ENCODE results near the gene COL5A1.

Gene COL5A1

DNA sequence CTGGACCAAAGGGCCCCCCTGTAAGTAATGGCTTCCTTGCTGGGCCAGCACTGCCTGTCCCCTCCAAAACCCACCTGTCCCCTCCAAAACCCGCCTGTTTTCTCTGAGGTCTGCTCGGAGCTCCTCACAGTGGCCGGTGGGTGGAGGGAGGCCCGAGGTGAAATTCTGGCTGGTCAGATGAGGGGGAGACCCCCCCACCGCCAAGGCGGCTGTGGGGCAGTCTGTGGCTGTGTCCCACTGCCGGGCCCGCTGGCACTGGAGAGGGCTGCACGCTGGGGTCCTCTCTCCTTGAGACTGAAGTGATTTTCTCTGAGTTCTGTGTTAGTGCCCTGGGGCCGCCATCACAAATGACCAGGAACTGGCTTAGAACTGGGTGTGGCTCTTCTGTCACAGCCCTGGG lies 155.3 kb downstream of the COL5A1 start:
- no peak for DNase-seq

DNA sequence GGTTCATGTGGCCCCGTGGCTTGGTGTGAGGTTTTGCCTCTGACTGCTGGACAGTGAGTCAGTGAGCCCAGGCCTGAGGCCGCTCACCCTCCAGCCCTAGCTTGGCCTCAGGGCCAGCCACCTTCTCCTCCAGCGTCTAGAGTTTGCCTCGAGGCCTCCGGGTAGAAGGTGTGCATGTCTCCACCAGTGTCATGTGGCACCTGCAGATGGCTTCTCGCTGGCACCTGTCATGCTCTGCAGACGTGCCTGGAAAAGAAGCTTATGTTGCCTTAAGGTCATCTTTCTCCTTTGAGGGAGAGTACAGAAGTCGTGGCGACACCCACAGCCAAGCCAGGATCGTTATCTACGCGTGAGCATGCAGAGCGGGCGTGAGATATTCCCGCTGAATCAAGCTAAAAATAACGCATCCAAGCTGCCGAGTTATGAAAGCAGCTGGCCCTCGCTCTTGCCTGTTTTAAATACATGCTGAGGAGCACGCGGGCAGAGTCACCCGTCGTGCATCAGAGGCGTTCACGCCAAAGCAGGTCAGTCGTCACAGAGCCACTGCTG lies 159.3 kb downstream of the COL5A1 start:
- DNase-seq: no peak

DNA sequence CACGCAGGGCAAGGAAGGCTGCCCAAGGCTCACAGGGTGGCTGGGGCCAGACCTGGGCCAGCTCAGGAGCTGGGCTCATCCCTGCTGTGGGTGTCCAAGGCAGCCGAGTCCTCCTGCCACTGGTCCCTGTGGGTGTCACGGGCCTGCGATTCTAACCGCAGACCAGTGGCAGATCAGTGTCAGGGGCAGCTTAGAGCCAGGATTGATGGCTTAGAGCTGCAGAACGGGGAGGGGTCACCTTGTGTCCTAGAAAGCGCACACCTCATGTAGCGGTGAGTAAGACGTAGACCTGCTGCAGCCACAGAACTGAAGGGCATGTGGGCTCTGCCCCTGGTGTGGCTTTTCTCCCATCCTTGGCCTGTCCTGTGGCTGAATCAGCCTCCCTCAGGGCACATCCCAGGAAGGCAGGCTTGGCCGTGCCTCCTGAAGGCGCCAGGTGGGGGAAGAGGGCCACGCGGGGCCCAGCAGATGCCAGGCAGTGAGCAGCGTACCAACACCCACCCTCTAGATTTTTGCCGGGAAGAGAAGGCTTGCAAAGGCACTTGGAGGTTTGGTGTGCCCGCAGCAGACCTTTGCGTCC lies 160.7 kb downstream of the COL5A1 start:
- DNase-seq: no peak

DNA sequence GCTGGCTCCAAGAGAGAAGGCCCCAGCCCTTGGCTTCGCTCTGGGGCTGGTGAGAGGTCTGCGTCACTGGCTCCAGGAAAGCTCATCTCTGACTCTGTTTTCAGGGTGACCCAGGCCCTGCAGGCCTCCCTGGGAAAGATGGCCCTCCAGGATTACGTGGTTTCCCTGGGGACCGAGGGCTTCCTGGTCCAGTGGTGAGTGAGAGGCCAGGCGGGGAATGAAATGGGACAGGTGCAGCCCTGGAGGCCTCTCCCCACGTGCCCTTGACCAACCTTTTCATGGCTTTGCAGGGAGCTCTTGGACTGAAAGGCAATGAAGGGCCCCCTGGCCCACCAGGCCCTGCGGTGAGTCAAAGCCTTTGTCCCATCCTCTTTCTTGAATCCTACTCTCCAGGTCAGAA lies 163.3 kb downstream of the COL5A1 start:
- no peak for DNase-seq

DNA sequence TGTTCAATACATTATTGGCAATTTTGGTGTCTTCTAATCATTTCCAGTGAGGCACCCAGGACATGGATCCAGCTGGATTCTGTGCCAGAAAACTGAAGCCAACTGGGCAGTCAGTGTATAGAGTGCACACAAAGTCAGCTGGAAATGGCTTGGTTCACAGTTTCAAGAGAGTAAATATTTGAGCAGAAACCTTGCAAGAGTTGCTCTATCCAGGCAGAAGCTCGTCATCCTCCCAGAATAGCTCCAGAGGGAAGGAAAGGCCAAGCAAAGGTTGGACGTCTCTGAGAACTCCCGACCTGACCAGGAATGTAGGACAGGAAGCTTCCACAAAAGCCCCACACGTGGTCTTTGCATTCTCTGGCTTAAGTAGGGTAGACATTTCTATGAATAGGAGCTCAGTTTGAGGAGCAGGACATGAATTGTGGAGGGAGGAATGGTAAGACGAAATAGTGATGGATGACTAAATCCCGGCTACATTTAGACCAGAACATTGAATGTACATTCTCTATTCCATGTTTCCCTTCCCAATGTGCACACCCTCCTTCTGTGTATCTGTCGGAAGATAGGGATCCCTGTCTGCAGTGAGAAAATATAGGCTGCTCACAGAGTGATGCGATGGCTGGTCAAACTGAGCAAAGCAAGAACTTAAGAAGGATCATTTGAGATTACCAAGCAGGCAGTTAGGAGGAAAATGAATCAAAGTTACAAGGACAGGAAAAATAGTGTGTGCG lies 166.3 kb downstream of the COL5A1 start:
- DNase-seq: no peak

DNA sequence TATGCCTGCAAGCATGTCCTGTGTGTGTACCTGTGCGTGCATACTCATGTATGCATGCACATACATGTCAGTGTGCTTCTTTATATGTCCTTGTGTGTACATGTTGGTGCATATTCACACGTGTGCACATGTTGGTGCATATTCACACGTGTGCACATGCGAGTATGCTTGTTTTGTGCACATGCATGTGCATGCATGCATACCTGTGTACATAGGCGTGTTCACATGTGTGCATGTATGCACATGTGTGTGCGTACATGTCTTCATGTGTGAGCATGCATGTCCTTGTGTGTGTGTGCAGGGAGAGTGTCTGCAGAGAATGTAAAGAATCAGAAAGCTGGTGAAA lies 166.8 kb downstream of the COL5A1 start:
- DNase-seq: no peak

DNA sequence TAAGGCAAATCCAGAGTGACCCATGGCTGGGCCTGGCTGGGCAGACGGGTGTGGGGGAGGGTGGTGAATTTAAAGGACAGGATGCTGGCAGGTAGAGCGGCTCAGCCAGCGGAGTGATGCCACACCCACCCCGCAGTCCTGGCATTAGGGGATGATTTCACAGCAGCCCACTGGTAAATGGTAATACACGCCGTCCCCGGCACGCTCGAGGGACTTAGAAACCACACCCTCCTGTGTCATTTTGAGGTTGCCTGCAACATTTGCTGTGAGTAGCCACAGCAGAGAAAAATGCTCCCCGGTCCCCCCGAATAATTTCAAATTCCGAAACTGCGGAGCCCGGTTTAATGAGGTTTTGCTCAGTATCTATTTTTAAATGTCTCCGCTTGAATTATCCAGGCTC lies 167.7 kb downstream of the COL5A1 start:
- DNase-seq: no peak

DNA sequence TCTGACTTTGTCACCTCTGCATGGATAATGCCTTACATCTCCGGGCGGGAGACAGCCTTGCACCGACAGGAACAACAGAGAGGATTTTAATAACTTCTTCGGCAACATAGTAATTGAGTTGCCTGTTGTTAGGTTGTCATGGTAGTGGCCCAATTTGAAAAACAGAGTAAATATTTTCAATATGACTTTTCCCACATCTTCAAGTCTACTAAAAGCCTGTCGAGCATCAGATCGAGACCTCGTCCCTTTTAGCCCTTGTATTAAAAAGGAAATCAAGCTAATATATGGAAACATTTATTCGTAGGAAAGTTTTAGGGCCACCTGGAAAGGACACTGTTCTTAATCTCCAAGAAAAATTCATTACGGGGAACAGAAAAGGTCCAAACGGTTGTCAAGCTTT lies 168.2 kb downstream of the COL5A1 start:
- no peak for DNase-seq

DNA sequence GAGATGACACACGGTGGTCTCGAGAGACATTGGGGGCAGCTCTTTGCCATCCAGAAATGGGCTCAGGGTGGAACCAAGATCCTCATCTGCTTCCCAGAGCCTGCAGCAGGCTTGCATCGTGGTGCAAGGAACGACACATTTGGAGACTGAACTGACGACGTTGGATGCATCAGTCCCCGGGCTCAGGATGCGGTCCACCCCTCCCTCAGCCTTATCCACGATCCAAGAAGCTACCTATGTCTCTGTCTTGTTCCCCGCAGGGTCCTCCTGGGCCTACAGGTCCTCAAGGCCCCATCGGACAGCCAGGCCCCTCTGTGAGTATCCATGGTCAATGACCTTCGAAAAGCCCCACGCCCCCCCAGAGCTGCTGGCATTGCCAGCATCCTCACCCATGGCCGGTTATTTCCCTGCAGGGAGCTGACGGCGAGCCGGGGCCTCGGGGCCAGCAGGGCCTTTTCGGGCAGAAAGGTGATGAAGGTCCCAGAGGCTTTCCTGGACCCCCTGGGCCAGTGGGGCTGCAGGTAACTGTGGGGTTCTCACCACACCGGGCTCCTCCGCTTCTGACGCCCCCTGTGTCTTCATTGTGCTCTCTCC lies 169.6 kb downstream of the COL5A1 start:
- no peak for DNase-seq

DNA sequence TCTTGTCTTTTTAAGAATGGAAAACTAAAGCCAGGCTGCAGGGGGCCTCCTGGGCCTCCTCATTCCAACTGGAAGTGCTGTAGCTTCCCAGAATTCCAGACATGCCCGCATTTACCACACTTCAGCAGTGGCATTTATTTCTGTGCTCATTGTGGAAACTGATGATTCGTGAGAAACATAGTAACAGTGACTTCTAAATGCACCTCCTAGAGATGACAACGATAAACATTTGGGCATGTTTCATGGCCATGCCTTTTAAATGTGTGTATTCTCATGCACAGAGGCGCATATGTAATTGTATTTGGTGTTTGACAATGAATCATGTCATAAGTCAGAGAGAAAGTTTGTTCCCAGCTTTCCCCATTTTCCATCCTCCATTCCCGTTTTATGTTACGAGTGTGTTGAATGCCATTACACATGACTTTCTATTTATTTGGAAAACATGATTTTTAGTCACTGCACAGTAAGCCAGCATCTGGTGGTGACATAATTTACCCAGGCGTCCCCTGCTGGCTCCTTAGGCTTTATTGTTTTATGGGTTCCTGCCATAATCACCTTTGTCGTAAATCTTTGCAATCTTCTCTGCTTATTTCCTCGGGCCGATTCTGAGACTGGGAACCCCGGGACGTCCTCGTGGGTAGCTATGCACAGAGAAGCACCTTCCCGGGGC lies 170.2 kb downstream of the COL5A1 start:
- DNase-seq: no peak

DNA sequence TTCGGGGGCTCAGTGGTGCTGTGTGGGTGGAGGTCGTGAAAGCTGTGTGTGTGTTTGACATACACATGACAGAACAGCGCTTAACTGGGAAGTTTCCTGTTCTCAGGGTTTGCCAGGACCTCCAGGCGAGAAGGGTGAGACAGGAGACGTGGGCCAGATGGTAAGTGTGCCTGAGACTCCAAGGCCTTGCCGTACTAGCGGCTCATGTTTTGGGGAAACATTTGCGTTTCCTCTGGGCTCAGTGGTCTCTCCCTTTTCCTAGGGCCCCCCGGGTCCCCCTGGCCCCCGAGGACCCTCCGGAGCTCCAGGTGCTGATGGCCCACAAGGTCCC lies 170.7 kb downstream of the COL5A1 start:
- DNase-seq: no peak

DNA sequence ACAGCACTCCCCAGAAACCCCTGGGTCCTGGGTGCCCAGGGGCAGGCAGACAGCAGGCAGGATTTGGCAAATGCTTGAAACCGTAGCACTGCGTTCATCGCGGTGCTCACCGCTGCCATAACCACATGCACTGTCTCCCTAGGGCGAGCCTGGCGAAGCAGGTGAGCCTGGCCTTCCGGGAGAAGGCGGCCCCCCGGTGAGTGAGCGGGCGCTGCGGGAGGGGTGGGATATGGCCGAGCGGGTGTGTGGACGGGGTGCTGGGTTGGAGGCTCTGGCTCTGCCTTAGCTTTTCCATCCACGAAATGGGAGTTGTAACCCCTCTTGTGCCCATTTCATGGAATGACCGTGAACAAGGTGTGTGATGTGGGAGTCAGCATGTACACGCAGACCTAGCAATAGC lies 172.2 kb downstream of the COL5A1 start:
- DNase-seq: no peak

DNA sequence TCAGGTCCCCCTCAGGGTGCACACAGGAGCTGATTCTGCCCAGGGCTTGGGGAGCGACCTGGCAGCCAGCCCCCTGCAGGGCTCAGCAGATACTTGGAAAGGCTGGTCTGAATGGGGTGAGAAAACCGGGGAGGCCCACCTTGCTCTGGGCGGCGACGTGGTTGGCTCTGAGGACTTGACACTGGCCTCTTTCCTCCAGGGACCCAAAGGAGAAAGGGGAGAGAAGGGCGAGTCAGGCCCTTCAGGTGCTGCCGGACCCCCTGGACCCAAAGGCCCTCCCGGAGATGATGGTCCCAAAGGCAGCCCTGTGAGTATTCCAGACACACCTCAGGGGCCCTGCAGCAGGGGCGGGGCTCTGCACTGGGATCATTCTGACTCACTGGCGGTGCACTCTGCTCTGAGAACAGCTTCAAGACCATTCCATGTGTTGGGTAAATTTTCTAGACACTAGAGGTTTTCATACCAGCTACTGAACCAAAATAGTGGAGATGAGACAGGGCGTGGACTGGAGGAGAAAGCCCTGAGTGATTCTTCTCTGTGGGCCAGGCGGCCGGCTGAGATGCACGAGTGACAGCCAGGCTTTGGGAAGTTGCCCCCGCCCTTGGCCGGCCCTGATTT lies 173.1 kb downstream of the COL5A1 start:
- DNase-seq: no peak

DNA sequence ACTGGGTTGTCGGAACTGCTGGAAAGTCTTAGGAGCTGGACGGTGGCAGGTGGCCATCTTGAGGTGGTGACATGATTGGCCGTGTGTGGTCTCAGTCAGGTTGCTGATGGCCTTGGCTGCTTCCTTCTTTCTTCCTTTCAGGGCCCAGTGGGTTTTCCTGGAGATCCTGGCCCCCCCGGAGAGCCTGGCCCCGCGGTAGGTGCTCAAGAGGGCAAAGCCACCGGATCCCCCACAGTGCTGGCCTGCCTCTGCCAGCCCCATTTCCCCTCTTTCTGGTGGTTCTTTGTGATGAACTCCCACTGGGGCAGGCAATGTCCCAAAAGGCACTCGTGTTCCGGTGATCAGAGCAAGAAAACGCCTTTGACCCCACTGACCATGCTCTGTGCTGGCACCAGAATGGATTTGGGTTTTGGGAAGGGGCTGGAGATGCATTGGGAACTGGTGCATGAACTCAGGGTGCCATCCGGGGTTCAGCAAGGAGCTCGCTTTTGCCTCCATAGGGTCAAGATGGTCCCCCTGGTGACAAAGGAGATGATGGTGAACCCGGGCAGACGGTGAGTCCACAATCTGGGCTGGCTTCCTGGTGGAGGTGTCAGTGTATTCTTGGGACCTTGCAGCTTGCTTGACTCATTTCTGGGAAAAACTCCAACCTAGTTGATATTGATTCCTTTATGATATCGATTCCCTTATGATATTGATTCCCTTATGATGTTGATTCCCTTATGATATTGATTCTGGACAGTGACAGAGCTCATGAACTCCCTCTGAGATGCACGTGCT lies 174.0 kb downstream of the COL5A1 start:
- no peak for DNase-seq

DNA sequence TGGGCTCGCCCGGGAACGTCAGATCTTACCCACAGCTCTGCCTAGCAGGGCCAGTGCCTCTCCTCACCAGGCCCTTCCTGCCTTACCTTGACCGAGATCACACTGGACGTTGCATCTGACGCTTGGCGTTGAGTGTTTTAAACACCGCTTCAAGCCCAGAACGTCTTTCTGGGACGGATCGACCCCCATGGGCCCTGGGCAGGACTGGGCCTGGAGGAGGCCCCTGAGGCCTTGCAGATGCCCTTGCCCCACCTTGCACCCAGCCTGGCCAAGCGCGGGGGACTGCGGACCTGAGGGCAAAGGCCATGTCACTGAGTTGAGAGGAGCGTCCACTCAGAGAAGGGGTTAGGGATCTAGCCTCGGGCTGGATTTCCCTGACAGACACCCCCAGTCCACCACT lies 174.7 kb downstream of the COL5A1 start:
- DNase-seq: no peak

DNA sequence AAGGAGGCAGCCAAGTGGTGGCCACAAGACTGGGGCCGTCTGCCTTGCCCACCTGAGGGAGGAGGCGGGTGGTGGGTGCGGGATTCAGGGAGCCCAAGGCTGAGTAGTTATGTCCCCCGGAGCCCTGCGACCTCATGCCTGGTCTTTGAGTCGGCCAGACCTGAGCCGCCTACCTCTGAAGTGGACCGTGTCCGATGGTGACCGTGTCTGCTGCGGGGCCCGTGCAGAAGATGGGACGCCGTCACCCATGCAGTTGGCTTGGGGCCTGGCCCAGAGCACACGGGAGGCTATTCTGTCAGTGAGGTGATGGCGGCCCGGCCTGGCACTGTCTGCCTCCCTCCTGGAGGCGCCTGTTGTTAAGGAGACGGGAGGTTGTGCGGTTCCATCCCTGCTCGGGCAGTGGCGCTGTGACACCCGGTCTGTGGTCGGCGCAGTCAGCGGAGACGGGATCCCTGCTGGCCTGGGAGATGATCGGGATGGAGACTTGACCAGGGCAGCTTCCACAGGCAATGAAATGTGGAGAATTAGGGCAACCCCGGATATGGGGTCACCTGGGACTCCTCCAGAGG lies 176.5 kb downstream of the COL5A1 start:
- no peak for DNase-seq

DNA sequence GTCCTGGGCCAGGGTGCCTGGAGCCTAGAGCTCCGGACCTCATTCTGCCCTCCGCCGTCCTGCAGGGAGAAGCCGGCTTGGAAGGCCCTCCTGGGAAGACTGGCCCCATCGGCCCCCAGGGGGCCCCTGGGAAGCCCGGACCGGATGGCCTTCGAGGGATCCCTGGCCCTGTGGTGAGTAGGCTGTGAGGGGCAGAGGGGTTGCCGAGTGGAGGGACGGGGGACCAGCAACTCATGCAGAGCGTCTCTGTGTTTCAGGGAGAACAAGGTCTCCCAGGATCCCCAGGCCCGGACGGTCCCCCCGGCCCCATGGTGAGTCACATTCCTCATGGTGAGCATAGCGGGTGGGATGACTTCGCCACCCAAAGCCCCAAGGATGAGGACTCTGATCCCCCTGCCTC lies 177.0 kb downstream of the COL5A1 start:
- DNase-seq: no peak

DNA sequence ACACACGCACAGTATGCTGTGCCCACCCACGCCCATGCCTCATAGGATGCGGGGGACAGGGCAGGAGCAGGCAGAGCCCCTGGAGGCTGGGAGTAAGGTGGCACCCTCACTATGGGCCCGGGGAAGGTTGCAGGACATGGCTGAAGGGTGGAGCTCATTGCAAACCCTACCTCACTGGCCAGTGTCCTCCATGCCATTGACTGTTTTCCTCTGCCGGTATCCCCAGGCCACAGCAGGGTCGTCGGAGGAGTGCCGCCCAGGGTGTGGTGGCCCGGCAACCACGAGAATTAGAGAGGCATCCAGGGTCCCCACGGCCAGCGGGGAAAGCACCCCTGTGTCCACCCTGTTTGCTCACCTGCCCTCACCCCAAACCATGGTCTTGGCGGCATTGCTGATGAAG lies 179.3 kb downstream of the COL5A1 start:
- DNase-seq: no peak

DNA sequence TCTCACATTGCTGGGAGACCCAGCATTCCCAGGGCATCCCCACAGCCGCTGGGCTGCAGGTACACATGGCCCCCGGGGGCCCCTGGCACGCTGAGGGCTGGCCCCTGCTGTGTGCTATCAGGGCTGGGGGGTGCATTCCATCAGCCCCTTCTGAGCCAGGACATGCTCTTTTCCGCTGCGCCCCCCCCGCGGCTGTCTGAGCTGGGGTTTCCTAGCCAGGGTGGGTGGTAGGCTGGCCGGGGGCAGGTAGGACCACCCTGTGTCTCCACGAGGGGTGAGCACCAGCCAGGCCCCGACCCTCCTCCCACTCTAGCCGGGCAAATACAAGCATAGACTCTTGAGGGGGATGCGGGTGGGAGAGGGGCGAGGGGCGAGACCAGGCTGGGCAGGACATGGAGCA lies 180.9 kb downstream of the COL5A1 start:
- no peak for DNase-seq

DNA sequence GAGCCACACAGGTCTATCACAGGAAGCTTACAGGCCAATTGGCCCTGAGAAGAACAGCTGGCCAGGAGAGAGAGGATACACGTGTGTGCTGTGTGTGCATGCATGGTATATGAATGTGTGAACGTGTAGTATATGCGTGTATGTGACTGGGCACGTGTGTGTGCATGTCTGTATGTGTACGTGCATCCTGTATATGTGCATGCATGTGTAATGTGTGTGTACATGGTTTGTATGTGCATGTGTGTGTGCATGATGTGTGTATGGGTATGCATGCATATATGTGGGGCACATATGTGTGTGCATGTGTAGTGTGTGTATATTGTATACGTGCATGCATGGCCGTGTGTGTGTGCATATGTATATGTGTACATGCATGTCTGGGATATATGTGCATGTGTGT lies 182.0 kb downstream of the COL5A1 start:
- DNase-seq: no peak

DNA sequence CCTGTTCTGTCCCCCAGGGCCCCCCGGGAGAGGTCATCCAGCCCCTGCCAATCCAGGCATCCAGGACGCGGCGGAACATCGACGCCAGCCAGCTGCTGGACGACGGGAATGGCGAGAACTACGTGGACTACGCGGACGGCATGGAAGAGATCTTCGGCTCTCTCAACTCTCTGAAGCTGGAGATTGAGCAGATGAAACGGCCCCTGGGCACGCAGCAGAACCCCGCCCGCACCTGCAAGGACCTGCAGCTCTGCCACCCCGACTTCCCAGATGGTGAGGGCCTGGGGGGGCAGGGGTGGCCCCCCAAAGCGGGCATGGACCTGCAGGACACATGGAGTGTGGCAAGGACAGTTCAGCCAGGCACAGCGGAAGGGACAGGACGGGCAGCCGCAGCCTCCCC lies 183.0 kb downstream of the COL5A1 start:
- DNase-seq: no peak

DNA sequence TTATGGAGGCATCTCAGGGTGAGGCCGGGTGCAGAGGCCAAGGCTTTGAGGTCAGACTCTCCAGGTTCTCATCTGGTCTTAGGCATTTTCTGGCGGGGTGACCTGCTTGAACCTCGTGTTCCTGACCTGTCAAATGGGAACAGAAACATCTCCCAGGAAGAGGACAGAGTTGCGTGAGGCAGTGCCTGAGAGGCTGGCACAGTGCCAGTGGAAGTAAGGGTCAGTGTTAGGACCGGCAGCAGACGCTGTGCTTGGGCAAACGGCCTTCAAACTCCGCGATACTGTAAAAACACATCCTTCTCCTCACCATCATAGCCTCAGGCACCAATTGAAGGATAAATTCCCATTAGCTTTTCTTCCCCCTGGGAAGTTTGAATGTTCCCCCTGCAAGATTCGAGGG lies 183.4 kb downstream of the COL5A1 start:
- DNase-seq: no peak
